Stimulated activated CD4-positive, alpha-beta T cell treated with anti-CD3 and anti-CD28 coated beads, Interleukin-2, amount 100 ng/mL, for 24 hours (primary cell): ENCODE data around the gene CACNA2D4.

ENCODE experiments used
- DNase-seq, 2 donors: peaks; one replicate each; pipeline ENCODE4 v3.0.0-alpha.2; 2020

The CACNA2D4 gene

DNA sequence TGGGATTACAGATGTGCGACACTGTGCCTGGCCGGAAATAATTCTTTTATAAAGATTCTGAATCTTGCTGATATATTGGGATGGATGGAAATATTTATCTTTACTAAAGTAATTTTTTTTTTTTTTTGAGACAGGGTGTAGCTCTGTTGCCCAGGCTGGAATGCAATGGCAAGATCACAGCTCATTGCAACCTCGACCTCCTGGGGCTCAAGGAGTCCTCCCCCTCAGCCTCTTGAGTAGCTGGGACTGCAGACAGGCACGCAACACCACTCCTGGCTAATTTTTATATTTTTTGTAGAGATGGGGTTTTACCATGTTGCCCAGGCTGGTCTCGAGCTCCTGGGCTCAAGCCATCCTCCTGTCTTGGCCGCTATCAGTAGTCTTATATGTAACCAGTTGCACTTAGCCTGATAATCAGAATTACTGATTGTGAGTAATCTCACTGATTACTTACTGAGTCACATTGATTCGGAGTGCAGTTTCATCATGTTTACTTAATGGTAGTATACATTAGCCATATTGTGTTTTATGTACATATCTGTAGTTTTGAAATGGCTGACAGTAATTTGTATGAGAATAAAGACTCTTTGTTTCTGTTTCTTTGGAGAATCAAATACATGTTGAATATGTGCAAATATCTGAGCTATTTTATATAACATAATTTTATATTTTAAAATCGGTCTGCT lies 148.5 kb downstream of the CACNA2D4 start:
- DNase-seq = no peak

DNA sequence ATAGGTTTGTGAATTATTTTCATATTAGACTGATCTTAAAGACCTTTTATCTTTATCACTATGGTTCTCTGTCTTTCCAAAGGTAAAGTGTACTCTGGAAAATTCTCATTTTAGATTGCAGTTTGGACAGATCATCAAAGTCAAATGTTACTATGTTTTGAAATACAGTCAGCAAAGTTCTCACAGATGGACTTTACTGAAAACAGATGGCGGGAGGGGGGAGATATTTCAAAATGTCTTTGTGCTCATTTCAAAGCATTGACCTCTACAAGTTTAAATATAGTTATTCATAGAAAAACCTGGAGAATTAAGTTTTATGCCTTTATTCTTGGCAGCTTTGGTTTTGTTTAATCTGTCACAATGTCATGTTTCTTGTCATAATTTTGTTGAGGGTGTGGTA lies 149.8 kb downstream of the CACNA2D4 start:
- DNase-seq = no peak

DNA sequence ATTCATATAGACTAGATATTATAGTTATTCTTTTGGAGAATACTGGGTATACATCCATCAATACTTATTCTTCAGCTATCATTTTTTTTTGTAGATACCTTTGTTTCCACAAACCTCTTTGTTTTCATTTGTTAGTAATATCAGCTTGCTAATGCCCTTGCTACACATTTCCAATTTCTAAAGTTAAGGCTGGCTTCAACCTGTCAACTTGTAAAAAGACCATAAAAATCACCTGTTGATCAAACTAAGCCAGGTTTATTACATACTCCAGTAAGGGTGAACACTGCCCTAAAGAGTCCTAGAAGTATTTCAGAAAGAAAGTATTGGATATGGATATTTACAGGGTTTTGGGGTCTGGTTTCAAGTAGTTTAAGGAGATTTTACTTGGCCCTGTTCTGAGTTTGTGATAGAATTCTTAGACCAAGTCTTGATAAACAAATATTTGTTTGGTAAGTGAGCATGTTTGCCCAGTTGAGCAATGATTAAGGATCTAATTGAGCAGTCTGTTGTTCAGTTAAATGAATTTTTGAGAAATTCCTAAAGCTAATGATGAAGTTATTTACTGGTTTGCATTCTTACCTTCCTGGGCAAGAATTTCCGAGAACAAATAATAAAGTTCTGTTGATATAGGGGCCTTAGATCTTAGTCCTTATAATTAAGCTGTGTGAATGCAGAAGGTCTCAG lies 150.9 kb downstream of the CACNA2D4 start:
- no peak for DNase-seq

DNA sequence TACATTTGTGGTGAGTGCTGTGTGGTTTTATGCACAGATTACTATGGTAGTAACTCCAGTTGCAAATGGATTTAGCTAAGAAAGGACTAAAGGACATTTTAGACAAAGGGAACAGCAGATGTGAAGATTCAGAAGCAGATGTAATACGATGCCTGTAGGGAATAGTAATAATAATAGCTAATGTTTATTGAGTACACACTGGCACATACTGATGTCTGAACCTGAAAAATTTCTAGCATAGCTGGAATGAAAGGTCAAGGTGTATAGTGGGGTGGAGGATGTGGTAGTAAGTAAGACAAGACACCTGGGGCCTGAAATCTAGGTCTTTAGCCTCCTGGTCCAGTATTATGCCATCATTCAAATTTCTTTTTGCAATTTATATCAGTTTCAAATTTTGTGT lies 152.3 kb downstream of the CACNA2D4 start:
- no peak for DNase-seq

DNA sequence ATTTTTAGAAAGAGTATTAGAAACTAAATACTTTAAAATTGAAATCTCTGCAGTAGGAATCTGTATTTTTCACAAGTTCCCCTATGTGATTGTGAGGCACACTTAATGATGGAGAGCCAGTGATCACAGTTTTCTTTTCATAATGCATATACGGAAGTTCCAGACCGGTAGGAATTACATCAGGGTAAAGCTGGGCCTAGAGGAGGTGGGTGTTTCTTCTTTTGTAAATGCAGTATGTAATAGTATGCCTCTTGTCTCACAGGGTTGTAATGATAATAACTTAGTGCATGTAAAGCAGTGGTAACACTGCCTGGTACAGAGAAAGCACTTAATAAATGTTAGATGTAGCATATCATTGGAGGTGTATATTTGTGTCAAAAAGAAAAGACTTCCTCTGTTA lies 155.3 kb downstream of the CACNA2D4 start:
- DNase-seq = no peak

DNA sequence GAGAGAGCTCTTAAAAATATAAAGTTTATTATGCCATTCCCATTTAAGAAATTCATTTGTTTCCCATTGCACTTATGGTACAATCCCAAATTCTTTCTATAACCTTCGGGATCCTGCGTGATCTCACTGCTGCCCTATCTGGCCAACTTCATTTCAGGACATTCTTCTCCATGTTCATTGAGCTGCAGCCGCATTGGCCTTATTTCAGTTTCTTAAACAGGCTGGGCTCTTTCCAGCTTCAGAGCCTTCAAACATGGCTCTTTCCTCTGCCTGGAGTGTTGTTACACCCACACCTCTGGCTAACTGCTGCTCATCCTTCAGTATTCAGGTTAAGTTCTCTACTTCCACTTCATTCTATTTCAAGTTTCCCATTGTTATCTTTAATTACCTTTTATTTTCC lies 156.6 kb downstream of the CACNA2D4 start:
- no peak for DNase-seq

DNA sequence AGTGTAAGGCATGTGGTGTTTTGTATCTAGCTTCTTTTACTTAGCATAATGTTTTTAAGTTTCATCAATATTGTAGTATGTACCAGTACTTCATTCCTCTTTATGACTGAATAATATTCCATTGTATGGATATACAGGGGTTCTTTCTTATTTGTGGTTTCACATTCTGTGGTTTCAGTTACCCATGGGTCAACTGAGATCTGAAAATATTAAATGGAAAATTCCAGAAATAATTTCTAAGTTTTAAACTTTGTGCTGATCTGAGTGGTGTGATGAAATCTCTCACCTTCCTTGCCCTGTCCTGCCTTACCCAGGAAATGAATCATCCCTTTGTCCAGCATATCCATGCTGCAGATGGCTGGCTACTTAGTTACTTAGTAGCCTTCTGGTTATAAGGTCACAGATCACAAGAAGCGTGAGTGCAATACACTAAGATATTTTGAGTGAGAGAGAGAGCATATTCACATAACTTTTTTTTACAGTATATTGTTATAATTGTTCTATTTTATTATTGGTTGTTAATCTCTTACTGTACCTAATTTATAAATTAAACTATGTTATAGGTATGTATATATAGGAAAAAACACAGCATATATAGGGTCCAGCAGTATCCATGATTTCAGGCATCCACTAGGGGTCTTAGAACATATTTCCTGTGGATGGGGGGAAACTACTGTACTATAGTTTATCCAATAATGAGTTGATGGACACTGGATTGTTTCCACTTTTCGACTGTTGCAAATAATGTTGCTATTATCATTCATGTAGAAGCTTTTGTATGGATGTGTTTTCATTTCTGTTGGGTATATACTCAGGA lies 157.7 kb downstream of the CACNA2D4 start:
- no peak for DNase-seq

DNA sequence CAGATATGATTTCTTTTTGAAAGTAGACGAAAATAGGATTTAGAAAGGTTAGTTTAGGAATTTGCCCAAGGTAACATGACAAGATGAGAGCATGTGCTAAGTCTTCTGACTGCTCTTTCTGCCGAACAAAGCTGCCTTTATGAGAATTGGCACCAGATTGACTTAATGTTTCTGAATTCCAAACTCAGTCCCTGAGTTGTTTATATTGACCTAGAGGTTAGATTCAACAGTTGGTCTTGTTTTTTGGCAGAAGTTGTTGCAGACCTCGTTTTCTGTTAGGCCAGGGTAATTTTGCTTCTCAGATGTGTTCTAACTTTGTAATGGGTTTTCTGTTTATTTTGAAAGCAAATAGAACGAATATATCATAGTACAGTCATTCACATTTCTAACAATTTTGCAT lies 159.6 kb downstream of the CACNA2D4 start:
- no peak for DNase-seq

DNA sequence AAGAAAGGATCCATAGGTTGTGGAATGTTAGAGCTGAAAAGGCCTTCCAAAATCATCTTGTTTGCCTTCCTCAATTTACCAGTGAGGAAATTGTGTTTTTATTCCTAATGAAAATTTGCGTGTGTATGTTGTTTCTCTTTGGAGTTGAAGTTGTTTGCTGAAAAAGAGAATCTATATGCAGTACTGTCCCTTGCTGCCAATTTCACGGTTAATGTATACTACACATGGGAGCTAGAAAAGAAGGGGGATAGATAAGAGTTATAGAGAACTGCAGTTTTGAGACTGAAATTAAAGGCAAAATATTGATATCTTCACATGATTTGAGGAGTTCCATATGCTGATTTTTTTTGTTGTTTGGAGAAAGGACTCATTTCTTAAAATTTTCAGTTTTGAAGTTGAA lies 160.1 kb downstream of the CACNA2D4 start:
- DNase-seq = no peak

DNA sequence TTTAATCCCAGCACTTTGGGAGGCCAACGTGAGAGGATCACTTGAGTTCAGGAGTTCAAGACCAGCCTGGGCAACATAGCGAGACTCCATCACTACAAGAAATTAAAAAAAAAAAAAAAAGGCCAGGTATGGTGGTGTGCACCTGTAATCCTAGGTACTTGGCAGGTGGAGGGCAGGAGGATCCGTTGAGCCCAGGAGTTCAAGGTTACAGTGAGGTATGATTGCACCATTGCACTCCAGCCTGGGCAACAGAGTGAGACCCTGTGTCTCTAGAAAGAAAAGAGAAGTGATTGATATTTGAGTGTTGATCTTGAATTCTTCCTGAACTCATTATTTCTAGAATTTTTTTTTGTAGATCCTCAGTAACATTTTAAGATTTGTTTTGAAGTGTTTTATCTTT lies 168.2 kb downstream of the CACNA2D4 start:
- no peak for DNase-seq

DNA sequence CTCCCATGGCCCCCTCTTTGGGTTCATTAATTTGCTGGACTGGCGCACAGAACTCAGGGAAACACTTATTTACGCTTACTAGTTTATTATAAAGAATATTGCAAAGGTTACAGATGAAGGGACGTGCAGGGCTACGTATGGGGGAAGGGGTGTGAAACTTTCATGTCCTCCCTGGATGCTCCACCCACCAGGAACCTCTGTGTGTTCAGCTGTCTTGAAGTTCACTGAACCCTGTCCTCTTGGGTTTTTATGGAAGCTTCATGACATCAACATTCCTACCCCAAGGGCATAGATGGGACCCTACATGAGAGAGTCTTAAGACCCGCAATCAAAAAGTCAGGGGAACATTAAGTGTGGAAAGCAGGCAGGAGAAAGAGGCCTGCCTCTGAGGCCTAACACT lies 169.4 kb downstream of the CACNA2D4 start:
- DNase-seq = no peak

DNA sequence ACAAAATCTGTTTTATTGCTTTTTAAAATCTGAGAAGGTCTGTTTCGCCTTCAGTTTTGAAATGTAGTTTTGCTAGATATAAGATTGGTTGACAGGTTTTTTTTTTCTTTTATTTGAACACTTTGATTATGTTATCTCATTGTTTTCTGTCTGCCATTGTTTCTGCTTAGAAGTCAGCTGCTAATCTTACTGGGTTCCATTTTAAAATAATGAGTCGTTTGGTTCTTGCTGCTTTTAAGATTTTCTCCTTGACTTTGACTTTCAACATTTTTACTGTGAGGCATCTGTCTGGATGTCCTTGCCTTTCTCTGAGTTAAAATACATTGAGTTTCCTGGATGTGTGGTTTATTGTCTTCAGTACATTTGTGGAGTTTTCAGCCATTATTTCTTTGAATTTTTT lies 170.8 kb downstream of the CACNA2D4 start:
- no peak for DNase-seq

DNA sequence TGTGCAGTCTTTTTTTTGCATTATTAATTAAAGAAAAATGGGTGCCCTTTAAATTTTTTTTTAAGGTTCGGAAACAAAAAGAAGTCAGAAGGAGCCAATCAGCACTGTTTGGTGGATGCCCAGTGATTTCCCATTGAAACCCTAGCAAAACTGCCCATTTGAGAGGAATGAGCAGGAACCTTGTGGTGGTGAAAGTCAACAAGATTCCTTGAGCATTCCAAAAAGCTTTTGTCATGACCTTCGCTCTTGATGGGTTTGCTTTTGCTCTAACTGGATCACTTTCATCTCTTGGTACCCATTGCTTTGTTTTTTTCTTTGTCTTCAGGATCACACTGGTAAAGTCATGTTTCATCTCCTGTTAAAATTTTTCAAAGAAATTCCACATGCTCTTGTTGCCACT lies 173.5 kb downstream of the CACNA2D4 start:
- no peak for DNase-seq
